Activated CD8-positive, alpha-beta memory T cell treated with anti-CD3 and anti-CD28 coated beads, Interleukin-2, amount 50 U/mL, for 1 hour (primary cell): Measurements from ENCODE around the gene STYXL2.

ENCODE experiments used
- DNase-seq: peaks from one replicate; pipeline ENCODE4 v3.0.0-alpha.2; 2020; ENCODE audit errors: extremely low read depth

The STYXL2 gene

GRCh38 chr1:167136191-167136614 is 42.3 kb downstream of the STYXL2 start:
- DNase-seq = no peak

GRCh38 chr1:167136806-167137205 is 42.9 kb downstream of the STYXL2 start:
- no peak for DNase-seq

GRCh38 chr1:167137332-167137781 is 43.5 kb downstream of the STYXL2 start:
- no peak for DNase-seq

- DNase-seq = no peak
Measured at GRCh38 chr1:167137793-167138510, 44.1 kb downstream of the STYXL2 start.

- DNase-seq = no peak
Measured at GRCh38 chr1:167138703-167139102, 44.8 kb downstream of the STYXL2 start.

- DNase-seq = no peak
Measured at GRCh38 chr1:167141963-167142362, 48.1 kb downstream of the STYXL2 start.
